Left ventricle myocardium inferior (tissue), 1 donor: ENCODE data around the gene CUL4B. TPM values are rescaled to one million over a fixed set of nuclear protein-coding genes. Genes with fewer than 3 reads are reported as not detected.
"Not testable (repeated sequence)": the region's sequence is repeated elsewhere in the genome, so short reads cannot be mapped to it uniquely, and the experiment has no call there.

Experiments
- DNase-seq: peaks from one replicate; pipeline ENCODE4 v3.0.0-alpha.2; 2020
- H3K27ac ChIP-seq: fragments of 200-600 bp; replicated peaks from 2 replicates; pipeline ENCODE4 v1.8.0; 2021
- H3K27me3 ChIP-seq: fragments of 200-600 bp; 2 replicates; pipeline ENCODE4 v1.8.0; 2021; ENCODE audit warnings: low read depth
- H3K36me3 ChIP-seq: fragments of 200-600 bp; 2 replicates; pipeline ENCODE4 v1.8.0; 2021
- H3K4me1 ChIP-seq: fragments of 200-600 bp; 2 replicates; pipeline ENCODE4 v1.8.0; 2021
- H3K4me3 ChIP-seq: fragments of 200-600 bp; 2 replicates; pipeline ENCODE4 v1.8.0; 2021; ENCODE audit warnings: mild to moderate bottlenecking, moderate library complexity
- H3K9me3 ChIP-seq: fragments of 200-600 bp; replicated peaks from 2 replicates; pipeline ENCODE4 v1.8.0; 2021
- intact Hi-C: fragments of 100-400 bp; cut with micrococcal nuclease; formaldehyde crosslinking; loops from one replicate; pipeline ENCODE4 v1.11.0; 2022
- long read RNA-seq: library from polyadenylated mRNA; unstranded; transcript quantifications from one replicate; pipeline ENCODE4 v2.0.0, GENCODE V29; 2021
- total RNA-seq: library from RNA; stranded (reverse); fragmentation: NEBNext Ultra II Directional; extraction: Animal tissue kit (Norgen Biotek cat#: 25700); gene quantifications from one replicate; pipeline ENCODE4 v1.2.1, GENCODE V29; 2021
- TF ChIP-seq, protein P1 (sequence below): fragments of 200-600 bp; IDR thresholded peaks from 2 replicates; pipeline ENCODE4 v1.8.0; 2021; ENCODE audit warnings: antibody characterized with exemption, mild to moderate bottlenecking, borderline replicate concordance
- donor health status: DM: no; HTN: yes; CAD: no; lungs with severe emphysema.

Gene CUL4B
- total RNA-seq = 18.9 TPM
- long read RNA-seq, full-length matches to known transcripts = 21 of 21 reads
- long read RNA-seq, partial matches to known transcripts = 0 of 21 reads
- long read RNA-seq, other reads (novel, unspliced or antisense) = 0 of 21 reads

DNA sequence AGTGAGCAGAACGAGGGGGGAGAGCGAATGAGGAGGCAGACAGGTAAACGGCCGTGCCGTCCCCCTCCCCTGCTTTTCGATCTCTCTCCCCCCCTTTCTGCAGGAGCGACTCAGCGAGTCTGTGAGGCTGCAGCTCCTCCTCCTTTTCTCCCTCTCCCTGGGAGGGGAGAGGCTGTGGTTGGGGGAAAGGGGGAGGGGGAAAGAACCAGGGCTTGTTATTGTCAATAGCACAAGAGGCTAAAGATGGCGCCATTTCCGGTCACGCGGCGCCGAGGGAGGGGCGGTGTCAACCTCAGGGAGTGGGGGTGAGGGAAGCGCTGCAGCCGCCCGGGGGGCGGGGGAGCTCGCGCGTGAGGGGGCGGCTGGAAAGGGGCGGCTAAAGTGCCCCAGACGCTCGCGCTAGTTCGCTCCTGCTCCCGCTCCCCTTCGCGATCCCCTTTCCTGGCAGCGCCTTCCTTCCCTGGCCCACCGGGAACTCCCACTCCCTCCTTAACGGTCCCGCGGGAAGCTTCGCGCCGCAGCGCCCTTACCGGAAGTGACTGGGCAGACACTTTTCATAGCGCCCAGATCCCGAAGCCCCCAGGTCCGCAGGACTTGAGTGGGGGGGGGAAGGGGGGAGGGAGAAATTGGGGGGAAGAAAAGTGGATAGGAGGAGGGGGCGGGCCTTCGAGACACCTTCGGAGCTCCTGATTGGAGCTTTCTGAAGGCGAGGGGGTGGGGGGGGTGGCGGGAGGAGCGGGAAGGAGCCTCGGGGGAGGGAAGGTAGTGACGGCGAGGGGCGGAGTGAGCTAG lies at the start of gene CUL4B:
TSS of gene CUL4B (minus strand) at position 121 of the 792 bp plus-strand sequence. CDS start 324 bp downstream, outside the sequence.
- intact Hi-C loops = no loop called here
- Histone ChIP-seq H3K36me3 (peaks cover 4% of the 10 kb centered on the region), H3K4me1 (peaks cover 34% of the 10 kb centered on the region), H3K27ac (peak within 1 kb of the TSS; percentile 98), H3K27me3 (no peaks in the 10 kb centered on the region), H3K4me3 (peak within 1 kb of the TSS; percentile 72), H3K9me3 (no peaks in the 10 kb centered on the region)
- peak; percentile 91 for DNase-seq
- TF ChIP-seq, protein P1, sequence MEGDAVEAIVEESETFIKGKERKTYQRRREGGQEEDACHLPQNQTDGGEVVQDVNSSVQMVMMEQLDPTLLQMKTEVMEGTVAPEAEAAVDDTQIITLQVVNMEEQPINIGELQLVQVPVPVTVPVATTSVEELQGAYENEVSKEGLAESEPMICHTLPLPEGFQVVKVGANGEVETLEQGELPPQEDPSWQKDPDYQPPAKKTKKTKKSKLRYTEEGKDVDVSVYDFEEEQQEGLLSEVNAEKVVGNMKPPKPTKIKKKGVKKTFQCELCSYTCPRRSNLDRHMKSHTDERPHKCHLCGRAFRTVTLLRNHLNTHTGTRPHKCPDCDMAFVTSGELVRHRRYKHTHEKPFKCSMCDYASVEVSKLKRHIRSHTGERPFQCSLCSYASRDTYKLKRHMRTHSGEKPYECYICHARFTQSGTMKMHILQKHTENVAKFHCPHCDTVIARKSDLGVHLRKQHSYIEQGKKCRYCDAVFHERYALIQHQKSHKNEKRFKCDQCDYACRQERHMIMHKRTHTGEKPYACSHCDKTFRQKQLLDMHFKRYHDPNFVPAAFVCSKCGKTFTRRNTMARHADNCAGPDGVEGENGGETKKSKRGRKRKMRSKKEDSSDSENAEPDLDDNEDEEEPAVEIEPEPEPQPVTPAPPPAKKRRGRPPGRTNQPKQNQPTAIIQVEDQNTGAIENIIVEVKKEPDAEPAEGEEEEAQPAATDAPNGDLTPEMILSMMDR = no peak

DNA sequence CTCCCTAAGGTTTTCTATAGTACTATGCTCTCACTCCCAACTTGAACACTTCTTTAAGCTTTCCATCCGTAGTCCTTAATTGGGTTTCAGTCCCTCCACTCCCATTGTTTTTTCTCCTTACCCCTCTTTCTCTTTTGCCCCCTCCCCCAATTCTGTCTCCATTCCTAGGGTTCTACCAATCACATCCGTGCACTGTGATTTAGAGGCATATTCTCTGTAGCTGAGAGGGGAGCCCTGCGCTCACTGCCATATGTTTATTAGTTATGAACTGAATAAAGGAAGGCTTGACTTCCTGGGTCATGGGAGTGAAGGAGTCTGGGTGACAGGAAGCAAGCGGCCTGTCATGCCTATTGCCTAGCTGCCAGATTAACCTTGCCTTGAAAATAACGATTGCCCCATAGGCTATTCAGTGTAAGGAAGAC lies 43.6 kb upstream of the CUL4B start:
- intact Hi-C loops = no loop called here
- DNase-seq = no peak

DNA sequence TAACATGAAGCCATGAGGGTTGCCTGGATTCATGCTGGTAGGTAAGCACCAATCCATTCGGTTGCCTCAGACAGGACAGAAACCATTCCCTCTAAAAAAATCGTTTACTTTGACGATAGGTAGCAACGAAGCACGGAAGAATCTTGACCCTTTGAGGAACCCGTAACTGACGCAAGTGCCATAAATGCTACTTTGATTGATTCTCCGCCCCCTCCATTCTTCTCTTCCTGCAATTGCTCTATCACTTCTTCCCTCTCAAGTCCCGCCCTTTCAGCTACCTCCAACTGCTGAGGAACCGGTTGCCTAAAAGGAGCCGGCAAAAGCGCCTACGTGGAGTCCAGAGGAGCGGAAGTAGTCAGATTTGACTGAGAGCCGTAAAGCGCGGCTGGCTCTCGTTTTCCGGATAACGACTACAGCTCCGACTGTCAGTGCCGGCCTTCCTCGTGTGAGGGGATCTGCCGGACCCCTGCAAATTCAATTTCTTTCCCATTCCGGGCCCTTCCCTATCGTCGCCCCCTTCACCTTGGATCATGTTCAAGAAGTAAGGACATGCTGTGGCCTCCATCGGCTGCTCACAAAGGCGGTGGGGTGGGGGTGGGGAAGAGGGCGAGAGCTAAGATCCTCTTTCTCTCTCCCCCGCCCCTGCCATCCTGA lies 43.1 kb upstream of the CUL4B start, which contains the start of gene MCTS1:
TSS of gene MCTS1 (plus strand) at position 395 of the 654 bp plus-strand sequence. CDS start at position 531, 136 bp downstream.
- intact Hi-C loops = no loop called here
- peak within 1 kb of the TSS; percentile 76 for H3K4me3 ChIP-seq
- DNase-seq = peak; percentile 73
- H3K27me3 ChIP-seq = no peaks in the 10 kb centered on the region
- peaks cover 21% of the 10 kb centered on the region for H3K4me1 ChIP-seq
- TF ChIP-seq, protein P1 = no peak
- peak within 1 kb of the TSS; percentile 88 for H3K27ac ChIP-seq
- no peaks in the 10 kb centered on the region for H3K9me3 ChIP-seq
- no peaks in the 10 kb centered on the region for H3K36me3 ChIP-seq

More for the DNA sequence above, 43.6 kb upstream of the CUL4B start:
- Histone ChIP-seq H3K36me3 (no peaks in the 10 kb centered on the region), H3K4me1 (peaks cover 21% of the 10 kb centered on the region), H3K27me3 (no peaks in the 10 kb centered on the region), H3K27ac (peak overlapping the region; percentile 88), H3K4me3 (peak overlapping the region; percentile 76), H3K9me3 (no peaks in the 10 kb centered on the region)
- TF ChIP-seq, protein P1 = no peak

DNA sequence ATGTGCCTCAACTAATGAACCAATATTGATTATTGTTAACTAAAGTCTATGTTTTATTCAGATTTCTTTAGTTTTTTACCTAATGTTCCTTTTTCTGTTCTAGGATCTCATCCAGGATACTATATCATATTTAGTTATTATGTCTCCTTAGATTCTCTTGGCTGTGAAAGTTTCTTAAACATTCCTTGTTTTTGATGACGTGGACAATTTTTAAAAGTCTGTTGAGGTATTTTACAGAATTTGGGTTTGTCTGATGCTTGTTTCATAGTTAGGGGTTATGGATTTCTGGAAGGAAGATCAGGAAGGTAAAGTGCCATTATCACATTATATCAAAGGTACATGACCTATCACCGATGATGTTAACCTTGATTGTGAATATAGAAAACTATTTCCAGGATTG lies 24.9 kb upstream of the CUL4B start:
- DNase-seq = no peak
- Histone ChIP-seq H3K9me3 (no peaks in the 10 kb centered on the region), H3K36me3 (no peaks in the 10 kb centered on the region), H3K27ac (no peak overlapping the region), H3K4me1 (no peaks in the 10 kb centered on the region), H3K27me3 (no peaks in the 10 kb centered on the region), H3K4me3 (no peak overlapping the region)
- TF ChIP-seq, protein P1 = no peak
- intact Hi-C loops = no loop called here

GRCh38 chrX:120575379-120576114 lies 14.8 kb upstream of the CUL4B start:
- H3K9me3 ChIP-seq = no peaks in the 10 kb centered on the region
- no peaks in the 10 kb centered on the region for H3K36me3 ChIP-seq
- H3K27ac ChIP-seq = no peak overlapping the region
- H3K4me3 ChIP-seq = no peak overlapping the region
- no peaks in the 10 kb centered on the region for H3K4me1 ChIP-seq
- TF ChIP-seq, protein P1 = no peak
- no peak for DNase-seq
- intact Hi-C loops = no loop called here
- no peaks in the 10 kb centered on the region for H3K27me3 ChIP-seq

DNA sequence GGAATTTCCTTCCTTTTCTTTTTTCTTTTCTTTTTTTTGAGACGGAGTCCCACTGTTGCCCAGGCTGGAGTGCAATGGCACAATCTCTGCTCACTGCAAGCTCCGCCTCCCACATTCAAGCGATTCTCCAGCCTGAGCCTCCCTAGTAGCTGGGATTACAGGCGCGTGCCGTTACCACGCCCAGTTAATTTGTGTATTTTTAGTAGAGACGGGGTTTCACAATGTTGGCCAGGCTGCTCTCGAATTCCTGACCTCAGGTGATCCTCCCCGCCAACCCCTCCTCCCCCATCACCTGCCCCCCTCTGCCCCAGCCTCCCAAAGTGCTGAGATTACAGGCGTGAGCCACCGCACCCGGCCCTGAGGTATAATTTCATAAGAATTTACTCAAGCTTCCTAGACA lies 13.0 kb upstream of the CUL4B start:
- H3K9me3 ChIP-seq, intact Hi-C loops, H3K4me1 ChIP-seq, H3K36me3 ChIP-seq, H3K27ac ChIP-seq, H3K4me3 ChIP-seq, H3K27me3 ChIP-seq, DNase-seq: not testable (repeated sequence)
